Endodermal cell (in vitro differentiated cells): ENCODE data around the gene GLYATL1B. TPM values are rescaled to one million over a fixed set of nuclear protein-coding genes. Genes with fewer than 3 reads are reported as not detected.

Experiments
- DNase-seq: peaks from one replicate; pipeline ENCODE4 v3.0.0-alpha.2; 2017
- H3K27ac ChIP-seq: 2 replicates; pipeline ENCODE4 v1.5.1; 2013; ENCODE audit warnings: mild to moderate bottlenecking, low read depth, low read length, moderate library complexity
- H3K27me3 ChIP-seq: 2 replicates; pipeline ENCODE4 v1.6.1; 2013; ENCODE audit warnings: mild to moderate bottlenecking, low read length, moderate library complexity; ENCODE audit not compliant: insufficient read depth, control insufficient read depth, poor library complexity, severe bottlenecking
- H3K36me3 ChIP-seq: 2 replicates; pipeline ENCODE4 v1.7.0; 2013; ENCODE audit warnings: mild to moderate bottlenecking, low read length, moderate library complexity; ENCODE audit not compliant: control insufficient read depth, insufficient read depth
- H3K4me1 ChIP-seq: one replicate; pipeline ENCODE4 v1.7.0; 2013; ENCODE audit warnings: low read length; ENCODE audit not compliant: control insufficient read depth, insufficient read depth
- H3K4me3 ChIP-seq: 2 replicates; pipeline ENCODE4 v1.5.1; 2013; ENCODE audit warnings: mild to moderate bottlenecking, low read length, moderate library complexity
- H3K9ac ChIP-seq: 2 replicates; pipeline ENCODE4 v1.6.1; 2013; ENCODE audit warnings: mild to moderate bottlenecking, low read length, moderate library complexity; ENCODE audit not compliant: poor library complexity, severe bottlenecking; ENCODE audit errors: extremely low read depth
- H3K9me3 ChIP-seq: 2 replicates; pipeline ENCODE4 v1.6.1; 2013; ENCODE audit warnings: mild to moderate bottlenecking, low read length, moderate library complexity; ENCODE audit not compliant: control insufficient read depth
- H3K27ac Mint-ChIP-seq: 2 replicates; pipeline ENCODE4 v1.8.0; 2020; ENCODE audit warnings: mixed read lengths
- H3K27me3 Mint-ChIP-seq: 2 replicates; pipeline ENCODE4 v1.8.0; 2021; ENCODE audit warnings: mild to moderate bottlenecking, mixed read lengths; ENCODE audit not compliant: insufficient read depth
- H3K36me3 Mint-ChIP-seq: 2 replicates; pipeline ENCODE4 v1.8.0; 2020; ENCODE audit warnings: low read depth, mixed read lengths
- H3K4me1 Mint-ChIP-seq: 2 replicates; pipeline ENCODE4 v1.8.0; 2020; ENCODE audit warnings: mixed read lengths
- H3K4me3 Mint-ChIP-seq: 2 replicates; pipeline ENCODE4 v1.8.0; 2020; ENCODE audit warnings: mild to moderate bottlenecking, moderate library complexity, mixed read lengths
- H3K9me3 Mint-ChIP-seq: 2 replicates; pipeline ENCODE4 v1.8.0; 2020; ENCODE audit warnings: mild to moderate bottlenecking, mixed read lengths
- WGBS, 2 experiments: methylation state at CpG; one replicate each; pipeline versions ENCODE4 v1.1.5 to v1.1.7; 2013; ENCODE audit warnings: missing lambda C conversion rate in 2 of 2, mixed read lengths in 1 of 2; ENCODE audit not compliant: insufficient coverage in 1 of 2, insufficient read length in 1 of 2; 5-methylcytosine and 5-hydroxymethylcytosine counted together
- total RNA-seq, 2 donors: library from RNA; stranded (reverse); fragmentation: NEBNext Ultra II Directional in 1 of 2; extraction: Animal tissue kit (Norgen Biotek cat#: 25700) in 1 of 2; gene quantifications; 2 replicates in 1 of 2; 3 replicates in 1 of 2; pipeline ENCODE4 v1.2.1, GENCODE V29; 2021
- TF ChIP-seq, protein P1 (sequence below): fragments of 200-600 bp; sonication (generic); conservative IDR thresholded peaks from 2 replicates; pipeline ENCODE4 v1.5.0; 2021; ENCODE audit warnings: antibody characterized with exemption, mild to moderate bottlenecking

GLYATL1B gene
- total RNA-seq, 2 donors from 2014 or later: not detected

DNA sequence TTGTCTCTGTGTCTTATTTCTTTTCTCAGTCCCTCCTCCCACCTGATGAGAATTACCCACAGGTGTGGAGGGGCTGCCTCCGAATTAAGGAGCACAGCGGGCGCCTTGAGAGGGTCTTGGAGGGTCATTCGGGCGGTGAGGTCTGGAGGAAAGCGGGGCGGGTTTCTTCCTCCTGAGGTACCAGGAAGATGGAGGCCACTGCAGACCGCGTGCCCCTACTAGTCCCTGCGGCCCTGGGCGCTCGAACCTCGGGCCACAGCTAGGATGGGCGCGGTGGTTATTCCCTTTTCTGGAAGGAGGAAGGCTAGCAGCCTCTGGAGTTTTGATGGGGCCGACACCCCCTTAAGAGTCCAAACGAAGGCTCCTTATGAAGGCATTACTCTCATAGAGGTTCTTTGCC, 51.1 kb downstream of the GLYATL1B start:
- H3K9ac ChIP-seq: no peak overlapping the region
- no peak overlapping the region for H3K4me3 Mint-ChIP-seq
- H3K27ac ChIP-seq: no peak overlapping the region
- peaks cover 9% of the 10 kb centered on the region for H3K27me3 Mint-ChIP-seq
- H3K4me1 Mint-ChIP-seq: peaks cover 13% of the 10 kb centered on the region
- TF ChIP-seq, protein P1, sequence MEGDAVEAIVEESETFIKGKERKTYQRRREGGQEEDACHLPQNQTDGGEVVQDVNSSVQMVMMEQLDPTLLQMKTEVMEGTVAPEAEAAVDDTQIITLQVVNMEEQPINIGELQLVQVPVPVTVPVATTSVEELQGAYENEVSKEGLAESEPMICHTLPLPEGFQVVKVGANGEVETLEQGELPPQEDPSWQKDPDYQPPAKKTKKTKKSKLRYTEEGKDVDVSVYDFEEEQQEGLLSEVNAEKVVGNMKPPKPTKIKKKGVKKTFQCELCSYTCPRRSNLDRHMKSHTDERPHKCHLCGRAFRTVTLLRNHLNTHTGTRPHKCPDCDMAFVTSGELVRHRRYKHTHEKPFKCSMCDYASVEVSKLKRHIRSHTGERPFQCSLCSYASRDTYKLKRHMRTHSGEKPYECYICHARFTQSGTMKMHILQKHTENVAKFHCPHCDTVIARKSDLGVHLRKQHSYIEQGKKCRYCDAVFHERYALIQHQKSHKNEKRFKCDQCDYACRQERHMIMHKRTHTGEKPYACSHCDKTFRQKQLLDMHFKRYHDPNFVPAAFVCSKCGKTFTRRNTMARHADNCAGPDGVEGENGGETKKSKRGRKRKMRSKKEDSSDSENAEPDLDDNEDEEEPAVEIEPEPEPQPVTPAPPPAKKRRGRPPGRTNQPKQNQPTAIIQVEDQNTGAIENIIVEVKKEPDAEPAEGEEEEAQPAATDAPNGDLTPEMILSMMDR: no peak
- no peak for DNase-seq
- WGBS, 2 experiments: 95% methylated on average over 8 to 17 of the region's 17 CpGs
- peaks cover 8% of the 10 kb centered on the region for H3K9me3 ChIP-seq
- H3K27me3 ChIP-seq: no peaks in the 10 kb centered on the region
- H3K36me3 ChIP-seq: no peaks in the 10 kb centered on the region
- H3K4me3 ChIP-seq: no peak overlapping the region
- H3K36me3 Mint-ChIP-seq: peaks cover 6% of the 10 kb centered on the region
- peaks cover 6% of the 10 kb centered on the region for H3K4me1 ChIP-seq
- H3K9me3 Mint-ChIP-seq: peaks cover 13% of the 10 kb centered on the region
- H3K27ac Mint-ChIP-seq: no peak overlapping the region

DNA sequence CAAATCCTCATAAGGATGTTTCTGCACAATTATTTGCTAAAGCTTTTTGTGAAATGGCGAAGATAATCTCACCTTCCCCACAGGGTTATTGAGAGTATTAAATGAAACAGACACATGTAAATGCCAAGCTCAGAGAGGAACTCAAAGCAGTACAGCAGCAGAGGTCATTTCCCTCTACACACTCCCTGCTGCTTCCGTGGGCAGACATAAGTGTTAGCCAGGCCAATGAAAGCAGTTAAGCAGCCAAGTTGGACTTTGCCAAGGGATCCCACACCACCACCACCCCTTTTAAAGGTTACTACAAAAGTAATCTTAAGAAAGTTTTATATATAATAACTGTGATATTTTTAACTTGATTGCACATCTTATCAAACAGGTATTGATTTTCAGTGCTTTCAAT, 52.5 kb downstream of the GLYATL1B start:
- 82 to 86% methylated on average over 1 to 2 of the region's 2 CpGs for WGBS, 2 experiments
- no peak for DNase-seq
- H3K27me3 Mint-ChIP-seq: peaks cover 15% of the 10 kb centered on the region
- Histone ChIP-seq H3K27me3 (peaks cover 6% of the 10 kb centered on the region), H3K36me3 (no peaks in the 10 kb centered on the region), H3K9me3 (no peaks in the 10 kb centered on the region), H3K27ac (no peak overlapping the region), H3K9ac (no peak overlapping the region), H3K4me3 (no peak overlapping the region), H3K4me1 (peaks cover 6% of the 10 kb centered on the region)
- TF ChIP-seq, protein P1: no peak
- H3K4me3 Mint-ChIP-seq: no peak overlapping the region
- peaks cover 18% of the 10 kb centered on the region for H3K4me1 Mint-ChIP-seq
- no peaks in the 10 kb centered on the region for H3K36me3 Mint-ChIP-seq
- peaks cover 1% of the 10 kb centered on the region for H3K9me3 Mint-ChIP-seq
- no peak overlapping the region for H3K27ac Mint-ChIP-seq

DNA sequence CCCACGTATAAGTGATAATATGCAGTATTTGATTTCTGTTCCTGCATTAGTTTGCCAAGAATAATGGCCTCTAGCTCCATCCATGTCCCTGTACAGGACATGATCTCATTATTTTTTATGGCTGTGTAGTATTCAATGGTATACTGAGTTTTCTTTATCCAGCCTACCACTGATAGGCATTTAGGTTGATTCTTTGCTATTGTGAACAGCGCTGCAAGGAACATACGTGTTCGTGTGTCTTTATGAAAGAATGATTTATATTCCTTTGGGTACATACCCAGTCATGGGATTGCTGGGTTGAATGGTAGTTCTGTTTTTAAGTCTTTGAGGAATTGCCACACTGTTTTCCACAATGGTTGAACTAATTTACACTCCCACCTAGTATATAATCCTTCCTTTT, 55.1 kb downstream of the GLYATL1B start:
- Mint-ChIP-seq H3K9me3 (peaks cover 6% of the 10 kb centered on the region), H3K4me3 (no peak overlapping the region), H3K27me3 (peaks cover 36% of the 10 kb centered on the region), H3K4me1 (peaks cover 20% of the 10 kb centered on the region), H3K36me3 (no peaks in the 10 kb centered on the region), H3K27ac (no peak overlapping the region)
- Histone ChIP-seq H3K9ac (no peak overlapping the region), H3K27ac (no peak overlapping the region), H3K4me1 (peaks cover 4% of the 10 kb centered on the region), H3K27me3 (peaks cover 26% of the 10 kb centered on the region), H3K36me3 (no peaks in the 10 kb centered on the region), H3K4me3 (no peak overlapping the region), H3K9me3 (no peaks in the 10 kb centered on the region)
- WGBS, 2 experiments: 92 to 100% methylated on average over 4 of the region's 4 CpGs
- DNase-seq: no peak
- TF ChIP-seq, protein P1: no peak
